ENCODE results near the gene BCLAF3.

The BCLAF3 gene

GRCh38 chrX:19954335-19955096, 36.3 kb downstream of the BCLAF3 start:
- no peak overlapping the region for H3K4me3 ChIP-seq (ENCODE audit: low read length in 2 of 2)
- peaks cover 2 to 7% of the 10 kb centered on the region in 2 donors for H3K36me3 ChIP-seq (ENCODE audit: control insufficient read depth in 2 of 2, insufficient read depth in 2 of 2, low read length in 2 of 2)
- H3K4me1 ChIP-seq (ENCODE audit: control insufficient read depth in 2 of 2, insufficient read depth in 2 of 2, low read length in 2 of 2): no peaks in the 10 kb centered on the region
- H3K27ac ChIP-seq (ENCODE audit: low read depth in 2 of 2, low read length in 2 of 2): no peak overlapping the region
- H3K27me3 ChIP-seq (ENCODE audit: control insufficient read depth in 2 of 2, insufficient read depth in 2 of 2, low read length in 2 of 2): no peaks in the 10 kb centered on the region
- H3K9ac ChIP-seq (ENCODE audit: low read depth in 1 of 2, low read length in 2 of 2): no peak overlapping the region
- no peaks in the 10 kb centered on the region for H3K9me3 ChIP-seq (ENCODE audit: control insufficient read depth in 2 of 2, low read length in 2 of 2)

- H3K4me3 ChIP-seq (ENCODE audit: low read length in 2 of 2): no peak overlapping the region
- peaks cover 2 to 8% of the 10 kb centered on the region in 2 donors for H3K36me3 ChIP-seq (ENCODE audit: control insufficient read depth in 2 of 2, insufficient read depth in 2 of 2, low read length in 2 of 2)
- no peaks in the 10 kb centered on the region for H3K4me1 ChIP-seq (ENCODE audit: control insufficient read depth in 2 of 2, insufficient read depth in 2 of 2, low read length in 2 of 2)
- no peak overlapping the region for H3K9ac ChIP-seq (ENCODE audit: low read depth in 1 of 2, low read length in 2 of 2)
- H3K9me3 ChIP-seq (ENCODE audit: control insufficient read depth in 2 of 2, low read length in 2 of 2): no peaks in the 10 kb centered on the region
- H3K27ac ChIP-seq (ENCODE audit: low read depth in 2 of 2, low read length in 2 of 2): no peak overlapping the region
- H3K27me3 ChIP-seq (ENCODE audit: control insufficient read depth in 2 of 2, insufficient read depth in 2 of 2, low read length in 2 of 2): no peaks in the 10 kb centered on the region
Observed at GRCh38 chrX:19953145-19953544, 37.7 kb downstream of the BCLAF3 start.

GRCh38 chrX:19949340-19949739, 41.5 kb downstream of the BCLAF3 start:
- H3K9ac ChIP-seq (ENCODE audit: low read depth in 1 of 2, low read length in 2 of 2): no peak overlapping the region
- H3K27me3 ChIP-seq (ENCODE audit: control insufficient read depth in 2 of 2, insufficient read depth in 2 of 2, low read length in 2 of 2): no peaks in the 10 kb centered on the region
- no peak overlapping the region for H3K27ac ChIP-seq (ENCODE audit: low read depth in 2 of 2, low read length in 2 of 2)
- peaks cover 2 to 13% of the 10 kb centered on the region in 2 donors for H3K36me3 ChIP-seq (ENCODE audit: control insufficient read depth in 2 of 2, insufficient read depth in 2 of 2, low read length in 2 of 2)
- H3K4me1 ChIP-seq (ENCODE audit: control insufficient read depth in 2 of 2, insufficient read depth in 2 of 2, low read length in 2 of 2): no peaks in the 10 kb centered on the region
- no peaks in the 10 kb centered on the region for H3K9me3 ChIP-seq (ENCODE audit: control insufficient read depth in 2 of 2, low read length in 2 of 2)
- H3K4me3 ChIP-seq (ENCODE audit: low read length in 2 of 2): no peak overlapping the region

DNA sequence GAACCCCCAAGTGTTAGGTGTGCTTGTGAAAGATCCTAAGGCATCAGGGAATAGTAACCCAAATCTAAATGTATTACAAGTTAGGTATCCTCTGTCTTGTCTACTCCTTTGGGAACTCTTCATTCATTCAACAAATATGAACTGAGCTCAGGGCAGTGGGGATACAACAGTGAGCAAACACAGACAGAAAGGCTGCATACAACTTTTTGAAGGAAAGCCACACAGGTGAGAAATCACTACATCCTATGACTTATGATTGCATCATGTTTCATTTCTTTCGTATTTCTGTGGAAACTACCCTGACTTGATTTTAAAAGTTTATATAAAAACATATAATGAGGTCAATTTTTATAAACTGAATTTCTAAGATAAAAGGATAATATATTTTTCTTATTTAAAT, 43.2 kb downstream of the BCLAF3 start:
- Histone ChIP-seq H3K9ac (ENCODE audit: low read depth in 1 of 2, low read length in 2 of 2) (no peak overlapping the region), H3K4me1 (ENCODE audit: control insufficient read depth in 2 of 2, insufficient read depth in 2 of 2, low read length in 2 of 2) (no peaks in the 10 kb centered on the region), H3K9me3 (ENCODE audit: control insufficient read depth in 2 of 2, low read length in 2 of 2) (no peaks in the 10 kb centered on the region), H3K36me3 (ENCODE audit: control insufficient read depth in 2 of 2, insufficient read depth in 2 of 2, low read length in 2 of 2) (peaks cover 2 to 6% of the 10 kb centered on the region in 2 donors), H3K27ac (ENCODE audit: low read depth in 2 of 2, low read length in 2 of 2) (no peak overlapping the region), H3K4me3 (ENCODE audit: low read length in 2 of 2) (no peak overlapping the region), H3K27me3 (ENCODE audit: control insufficient read depth in 2 of 2, insufficient read depth in 2 of 2, low read length in 2 of 2) (no peaks in the 10 kb centered on the region)

Data from mucosa of rectum (tissue), 2 donors.